GM18498 (cell line): Measurements from ENCODE around the gene ADAMTS8.

Source experiments
- ATAC-seq: cut with Tn5 transposase; IDR thresholded peaks from one replicate; pipeline ENCODE4 v1.9.1; 2021; ENCODE audit warnings: mild to moderate bottlenecking, moderate library complexity; ENCODE audit not compliant: unreplicated experiment

ADAMTS8 gene

DNA sequence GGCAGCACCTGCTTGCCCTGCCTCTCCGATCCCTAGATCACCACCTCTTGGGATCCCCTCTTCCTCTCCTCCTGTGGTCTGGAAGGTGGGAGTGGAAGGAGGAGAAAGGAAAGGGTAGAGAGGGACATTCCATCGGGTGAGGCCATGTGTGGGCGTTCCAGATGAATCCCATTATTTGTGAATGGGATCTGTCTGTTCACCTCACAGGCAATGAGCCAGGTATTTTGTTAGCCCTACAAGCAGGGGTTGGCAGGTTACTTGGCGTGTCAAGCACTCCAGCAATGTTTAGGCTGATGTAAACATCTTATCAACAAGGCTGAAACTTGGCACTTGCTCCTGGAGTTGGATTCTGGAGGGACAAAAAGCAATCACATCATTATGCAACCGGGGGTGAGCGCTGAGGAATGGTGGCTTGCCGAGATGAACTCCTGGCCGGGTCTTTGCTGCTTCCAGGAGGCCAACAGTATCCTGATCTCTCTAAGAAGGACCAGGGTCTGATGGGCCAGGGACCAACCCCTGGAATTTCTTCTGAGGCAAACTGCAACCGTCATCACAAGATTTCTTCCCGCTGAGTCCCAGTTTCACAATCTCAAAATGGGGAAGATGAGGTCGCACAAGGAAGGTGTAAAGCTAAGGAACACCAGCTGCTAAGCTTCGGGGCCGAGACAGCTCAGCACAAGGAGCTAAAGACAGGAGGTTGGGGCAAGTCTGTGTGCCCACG lies 7.8 kb downstream of the ADAMTS8 start:
- no peak for ATAC-seq

- ATAC-seq, result no peak
These were observed 9.7 kb downstream of the ADAMTS8 start for GRCh38 chr11:130418756-130419155.

DNA sequence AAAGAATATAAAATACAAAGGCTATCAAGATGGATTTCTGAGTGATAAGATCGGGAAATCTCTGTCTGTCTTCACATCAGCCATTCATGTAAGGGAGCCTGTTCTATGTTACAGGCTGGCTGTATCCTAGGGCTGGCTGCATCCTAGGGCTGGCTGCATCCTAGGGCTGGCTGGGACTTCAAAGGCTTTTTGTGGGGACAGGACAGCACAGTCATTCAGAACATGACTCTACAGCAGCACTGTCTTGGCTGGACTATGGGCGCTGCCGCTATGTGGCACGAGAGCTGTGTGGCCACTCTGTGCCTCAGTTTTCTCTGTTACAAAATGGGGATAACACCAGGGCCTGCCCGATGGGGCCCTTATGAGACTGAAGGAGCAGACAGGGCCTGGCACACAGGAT lies 10.2 kb downstream of the ADAMTS8 start:
- ATAC-seq, result no peak

DNA sequence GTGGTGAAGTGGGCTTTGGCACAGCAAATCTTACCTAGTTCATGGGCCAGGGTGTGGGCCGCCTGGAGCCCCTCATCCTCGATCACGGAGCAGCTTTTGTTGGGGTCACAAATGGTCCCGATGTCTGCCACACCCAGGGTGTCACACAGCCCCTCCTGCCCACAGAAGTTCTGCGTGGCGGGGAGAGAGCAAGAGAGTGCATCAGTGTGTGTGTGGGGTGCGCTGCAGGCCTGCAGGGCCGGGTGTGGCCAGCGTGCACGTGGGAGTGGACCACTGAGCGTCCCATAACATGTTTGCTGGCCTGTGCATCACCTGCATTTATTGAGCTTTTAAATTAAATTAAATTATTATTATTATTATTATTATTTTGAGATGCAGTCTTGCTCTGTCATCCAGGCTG lies 11.5 kb downstream of the ADAMTS8 start:
- no peak for ATAC-seq

DNA sequence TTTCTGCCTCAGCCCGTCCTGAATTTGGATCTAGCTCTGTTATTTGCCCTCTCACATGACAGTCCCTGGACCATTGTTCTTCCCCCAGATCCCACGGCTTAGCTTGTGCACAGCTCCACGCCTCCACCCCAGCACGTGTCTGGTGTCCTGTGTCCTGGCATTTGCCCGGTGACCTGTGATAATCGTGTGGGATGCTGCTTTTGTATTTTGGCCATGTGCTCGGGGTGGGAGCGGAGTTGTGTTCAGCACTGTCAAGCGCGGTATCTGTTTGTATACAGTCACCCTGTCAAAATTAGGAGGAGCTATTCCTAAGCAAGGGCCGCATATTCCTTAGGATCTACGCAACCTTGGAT lies 11.9 kb downstream of the ADAMTS8 start:
- no peak for ATAC-seq

DNA sequence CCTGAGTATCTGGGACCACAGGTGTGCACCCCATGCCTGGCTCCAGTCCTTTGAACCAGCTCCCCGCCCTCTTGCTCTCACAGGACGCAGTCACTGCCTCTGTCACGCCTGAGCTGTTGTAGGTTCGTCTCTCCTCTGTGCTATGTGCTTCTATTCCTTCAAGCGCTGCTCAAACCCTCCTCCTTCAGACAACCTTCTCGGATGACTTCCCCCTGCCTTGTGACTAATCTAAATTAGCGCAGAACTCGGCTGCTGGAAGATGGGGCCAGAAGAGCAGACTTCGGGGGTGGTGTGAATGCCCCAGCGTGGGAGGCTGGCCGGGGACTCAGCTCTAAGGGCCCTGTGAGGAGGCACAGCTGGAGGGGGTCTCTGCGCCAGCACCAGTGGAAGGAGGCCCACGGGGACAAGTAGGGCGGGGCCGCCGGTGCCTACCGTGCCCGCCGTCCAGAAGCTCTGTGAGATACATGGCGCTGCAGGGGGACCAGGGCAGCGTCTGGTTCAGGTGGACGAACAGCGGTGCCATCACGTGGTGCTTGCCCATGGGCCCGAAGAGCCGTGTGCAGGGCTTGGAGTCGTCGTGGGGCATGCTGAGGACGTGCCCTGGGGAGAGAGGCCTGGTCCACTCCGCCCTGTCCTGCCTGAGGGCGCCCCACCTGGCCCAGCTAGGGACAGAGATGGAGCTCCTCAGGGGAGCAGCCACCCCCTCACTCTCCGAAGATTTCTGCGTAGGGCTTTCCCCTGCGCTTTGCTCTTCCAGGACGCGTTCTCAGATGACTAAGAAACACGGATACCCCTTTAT lies 12.5 kb downstream of the ADAMTS8 start:
- ATAC-seq, result no peak

GRCh38 chr11:130414107-130415080 lies 14.0 kb downstream of the ADAMTS8 start:
- no peak for ATAC-seq

GRCh38 chr11:130413405-130414106 lies 14.9 kb downstream of the ADAMTS8 start:
- no peak for ATAC-seq

GRCh38 chr11:130411223-130411622 lies 17.2 kb downstream of the ADAMTS8 start:
- no peak for ATAC-seq

- no peak for ATAC-seq
These were observed 18.6 kb downstream of the ADAMTS8 start for GRCh38 chr11:130409594-130410388.

DNA sequence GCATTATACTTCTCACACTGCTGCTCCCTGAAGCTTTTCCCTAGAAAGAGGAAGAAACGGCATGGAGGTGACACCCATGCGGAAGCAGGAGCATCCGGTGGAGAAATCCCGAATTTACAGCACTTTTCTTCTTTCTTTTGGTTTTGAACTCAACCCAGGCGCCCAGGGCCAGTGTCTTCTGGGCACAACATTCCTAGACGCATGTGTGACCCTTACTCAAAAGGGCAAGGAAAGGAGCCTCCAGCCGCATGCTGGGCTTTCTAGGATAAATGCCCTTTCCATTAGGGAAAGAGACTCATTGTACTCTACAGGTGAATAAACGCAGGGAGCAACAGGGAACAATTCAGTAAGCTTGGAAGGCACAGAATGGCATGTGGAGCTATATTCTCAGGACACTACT lies 19.5 kb downstream of the ADAMTS8 start:
- ATAC-seq, result no peak

GRCh38 chr11:130408401-130408890 lies 20.0 kb downstream of the ADAMTS8 start:
- ATAC-seq, result no peak

- no peak for ATAC-seq
These were observed 20.4 kb downstream of the ADAMTS8 start for GRCh38 chr11:130407978-130408377.

GRCh38 chr11:130405428-130405827 lies 23.0 kb downstream of the ADAMTS8 start:
- no peak for ATAC-seq

- no peak for ATAC-seq
These were observed 23.7 kb downstream of the ADAMTS8 start for GRCh38 chr11:130404727-130405126.

DNA sequence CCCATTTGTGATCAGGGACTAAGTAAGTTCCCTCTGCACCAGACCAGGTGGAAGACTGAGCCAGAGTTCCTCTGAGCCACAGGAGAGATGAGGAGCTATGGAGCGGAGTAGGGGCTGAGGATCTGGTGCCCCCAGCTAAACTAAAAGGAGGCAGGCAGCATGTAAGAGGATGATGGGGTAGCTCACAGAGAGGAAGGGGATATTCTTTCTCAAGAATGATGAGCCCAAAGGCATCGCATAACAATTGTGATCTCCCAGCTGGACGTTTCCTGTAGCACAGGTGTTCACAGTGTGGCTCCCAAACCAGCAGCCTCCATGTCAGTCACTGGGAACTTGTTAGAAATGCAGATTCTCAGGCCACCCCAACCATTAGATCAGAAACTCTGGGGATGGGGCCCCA lies 24.4 kb downstream of the ADAMTS8 start:
- ATAC-seq, result no peak

- no peak for ATAC-seq
These were observed 25.1 kb downstream of the ADAMTS8 start for GRCh38 chr11:130403271-130403804.

DNA sequence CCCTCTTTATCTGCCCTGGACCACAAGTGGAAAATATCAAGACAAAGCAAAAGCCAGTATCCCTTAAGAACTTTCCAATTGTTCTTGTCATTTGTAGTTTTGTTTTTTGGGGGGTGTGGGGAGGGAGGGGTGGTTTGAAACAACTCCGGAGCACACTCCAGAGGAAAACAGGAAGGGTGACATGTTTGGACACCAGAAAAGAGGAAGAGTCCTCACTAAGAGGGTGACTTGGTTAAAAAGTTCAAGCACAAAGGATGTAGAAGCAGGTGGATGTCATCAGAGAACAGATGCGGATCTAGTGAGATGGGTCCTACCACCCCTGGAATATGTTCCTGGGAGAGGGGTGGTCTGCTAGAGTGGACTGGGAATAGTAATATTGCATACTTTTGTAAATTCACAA lies 25.8 kb downstream of the ADAMTS8 start:
- ATAC-seq, result no peak

DNA sequence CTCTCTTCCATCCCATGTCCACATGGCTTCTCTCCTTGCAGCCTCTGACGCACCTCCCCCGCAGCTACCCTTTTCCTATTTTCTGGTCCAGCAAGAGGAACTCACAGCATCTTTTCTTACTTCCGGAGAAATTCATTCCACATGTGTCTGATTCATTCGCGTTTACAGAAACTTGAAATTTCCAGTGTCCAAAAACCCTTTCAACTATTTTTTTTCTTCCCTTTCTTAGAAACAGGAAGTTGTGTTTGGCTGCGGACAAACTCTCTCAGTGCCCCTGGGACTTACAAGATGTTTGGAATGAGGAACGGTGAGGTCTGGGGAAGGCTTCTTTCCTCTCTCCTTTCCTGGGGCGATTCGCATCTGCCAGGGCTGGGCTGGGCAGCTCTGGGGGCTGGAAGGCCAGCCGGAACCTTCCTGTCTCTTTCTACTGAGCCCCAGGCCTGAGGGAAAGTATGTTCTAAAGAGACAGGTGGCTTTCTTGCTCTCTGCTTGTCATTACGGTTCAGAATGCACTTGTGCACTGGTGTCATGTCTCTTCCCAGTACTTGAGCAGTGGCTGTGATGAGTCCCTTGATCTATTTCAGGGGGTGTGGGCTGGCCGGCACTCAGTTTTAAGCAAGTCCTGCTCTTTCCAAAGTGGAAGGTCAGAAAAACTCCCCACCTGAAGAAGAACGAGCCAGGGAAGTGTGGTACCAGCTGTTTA lies 27.5 kb downstream of the ADAMTS8 start:
- no peak for ATAC-seq
